Central memory CD8-positive, alpha-beta T cell (primary cell): ENCODE measurements around the gene DCDC2C.

Experiments used
- ATAC-seq: fragments of 150-1000 bp; cut with Tn5 transposase; replicated peaks from 2 replicates; pipeline ENCODE4 v1.10.0; 2022; ENCODE audit warnings: mild to moderate bottlenecking, moderate FRiP score, moderate number of reproducible peaks; ENCODE audit not compliant: poor library complexity, severe bottlenecking; ENCODE audit errors: extremely low read depth
- DNase-seq, 2 donors: peaks; one replicate each; pipeline ENCODE4 v3.0.0; 2021; ENCODE audit warnings: low spot score in 2 of 2
- H3K27ac Mint-ChIP-seq: one replicate; pipeline ENCODE4 v1.8.0; 2022; ENCODE audit warnings: low read depth, mild to moderate bottlenecking, moderate library complexity, mixed read lengths
- H3K27me3 Mint-ChIP-seq: one replicate; pipeline ENCODE4 v1.8.0; 2022; ENCODE audit warnings: mixed read lengths
- H3K36me3 Mint-ChIP-seq: one replicate; pipeline ENCODE4 v1.8.0; 2022; ENCODE audit warnings: mild to moderate bottlenecking, moderate library complexity, mixed read lengths; ENCODE audit not compliant: insufficient read depth
- H3K4me1 Mint-ChIP-seq: one replicate; pipeline ENCODE4 v1.8.0; 2022; ENCODE audit warnings: mixed read lengths
- H3K4me3 Mint-ChIP-seq: one replicate; pipeline ENCODE4 v1.8.0; 2022; ENCODE audit warnings: mild to moderate bottlenecking, moderate library complexity, mixed read lengths
- H3K9me3 Mint-ChIP-seq: one replicate; pipeline ENCODE4 v1.8.0; 2022; ENCODE audit warnings: mixed read lengths

The DCDC2C gene

DNA sequence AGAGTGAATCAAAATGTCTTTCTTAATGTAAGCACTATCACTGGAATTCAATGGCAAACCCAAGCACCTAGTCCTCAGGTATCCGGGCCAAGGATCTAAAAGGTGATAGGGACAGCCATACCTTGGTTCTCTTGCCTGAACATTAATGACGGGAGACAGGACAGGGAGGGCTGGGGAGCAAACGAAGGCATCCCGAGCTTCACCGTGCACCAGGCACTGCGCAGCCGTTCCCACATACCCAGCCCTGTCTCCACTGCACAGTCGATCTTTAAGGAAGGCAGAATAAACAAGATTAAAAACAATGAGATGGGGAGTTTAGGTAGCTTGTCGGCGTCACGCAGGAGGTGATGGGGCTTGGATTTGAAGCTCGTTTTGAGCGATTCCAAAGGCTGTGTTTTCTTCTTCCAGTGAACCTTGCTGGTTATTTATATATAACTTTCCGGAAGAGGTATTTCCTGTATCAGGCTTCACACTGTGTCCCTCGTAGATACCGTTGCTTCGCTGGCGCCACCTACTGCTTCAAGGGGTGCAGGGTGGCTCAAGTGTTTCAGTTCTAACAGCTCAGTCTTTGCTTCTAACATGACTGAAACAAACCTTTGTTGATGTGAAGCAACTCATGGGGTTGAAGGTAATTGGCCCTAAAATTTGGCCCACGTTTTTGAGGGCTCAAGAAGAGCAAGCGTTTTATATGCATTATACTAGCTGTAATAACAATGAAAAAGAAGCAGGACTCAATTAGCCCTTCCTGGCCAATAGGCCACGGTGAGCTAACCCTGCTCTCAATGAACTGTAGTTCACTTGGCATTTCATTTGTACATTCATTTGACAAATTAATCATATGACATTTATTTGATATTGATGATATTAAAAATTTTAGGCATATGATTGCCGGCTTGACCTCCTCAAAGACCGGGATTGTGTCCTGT is 77.4 kb downstream of the DCDC2C start:
- ATAC-seq (peak; percentile 49), DNase-seq (no peak)
- H3K36me3 Mint-ChIP-seq = peaks cover 1% of the 10 kb centered on the region
- peak overlapping the region; percentile 42 for H3K4me3 Mint-ChIP-seq
- peaks cover 36% of the 10 kb centered on the region for H3K27me3 Mint-ChIP-seq
- H3K27ac Mint-ChIP-seq = no peak overlapping the region
- peaks cover 18% of the 10 kb centered on the region for H3K9me3 Mint-ChIP-seq
- peaks cover 6% of the 10 kb centered on the region for H3K4me1 Mint-ChIP-seq

DNA sequence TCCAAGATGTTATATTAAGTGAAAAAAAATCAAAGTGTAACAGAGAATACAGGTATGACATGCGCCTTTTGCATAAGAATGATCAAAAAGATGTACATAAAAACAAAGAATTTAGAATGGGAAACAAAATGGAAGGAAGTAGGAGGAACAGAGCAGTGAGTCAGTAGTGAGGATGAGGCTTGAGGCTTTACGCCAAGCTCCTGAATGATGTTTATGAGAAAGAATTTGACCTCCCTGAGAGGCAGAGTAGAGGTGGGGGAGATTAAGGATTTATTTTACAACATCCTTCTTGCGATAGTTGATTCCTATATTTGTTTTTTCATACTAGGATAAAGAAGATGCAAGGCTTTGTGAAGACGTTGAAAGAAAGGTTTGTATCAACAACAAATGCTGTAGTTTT is 81.4 kb downstream of the DCDC2C start:
- Mint-ChIP-seq H3K27me3 (peaks cover 6% of the 10 kb centered on the region), H3K9me3 (no peaks in the 10 kb centered on the region), H3K27ac (no peak overlapping the region), H3K4me1 (peaks cover 6% of the 10 kb centered on the region), H3K4me3 (no peak overlapping the region), H3K36me3 (no peaks in the 10 kb centered on the region)
- no peak for ATAC-seq
- DNase-seq = no peak

DNA sequence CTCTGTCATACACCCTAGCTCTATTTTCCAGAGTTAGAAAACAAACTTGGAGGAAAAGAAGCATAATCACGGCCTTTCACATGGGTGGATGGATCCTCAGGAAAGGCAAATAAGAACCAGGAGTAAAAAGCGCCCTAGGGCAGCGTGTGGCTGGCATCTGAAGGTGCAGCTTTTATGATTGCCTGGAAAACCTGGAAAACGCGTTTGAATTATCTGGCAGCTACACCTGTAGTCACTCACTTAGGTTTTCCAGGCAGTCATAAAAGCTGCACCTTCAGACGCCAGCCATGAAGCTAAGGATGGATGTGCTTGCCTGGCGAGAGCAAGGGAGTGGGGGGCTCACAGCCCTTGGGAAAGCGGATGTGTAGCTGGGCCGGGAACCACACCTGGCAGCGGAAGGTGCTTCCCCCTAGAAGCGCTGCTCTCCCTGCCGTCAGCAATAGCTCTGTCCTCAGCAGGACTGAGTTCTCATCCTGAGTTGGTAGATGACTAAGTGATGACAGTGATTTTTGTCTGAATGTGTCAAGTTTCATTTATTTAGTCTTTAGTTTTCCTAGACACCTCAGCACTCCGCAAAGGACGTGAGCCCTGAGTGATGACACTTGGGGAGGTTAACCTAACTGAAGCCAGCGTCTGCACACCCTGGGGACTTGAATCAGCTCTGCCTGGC is 82.0 kb downstream of the DCDC2C start:
- DNase-seq = no peak
- H3K27me3 Mint-ChIP-seq = peaks cover under 1% of the 10 kb centered on the region
- H3K27ac Mint-ChIP-seq = no peak overlapping the region
- no peaks in the 10 kb centered on the region for H3K9me3 Mint-ChIP-seq
- peaks cover 5% of the 10 kb centered on the region for H3K4me1 Mint-ChIP-seq
- H3K4me3 Mint-ChIP-seq = no peak overlapping the region
- no peak for ATAC-seq
- no peaks in the 10 kb centered on the region for H3K36me3 Mint-ChIP-seq

DNA sequence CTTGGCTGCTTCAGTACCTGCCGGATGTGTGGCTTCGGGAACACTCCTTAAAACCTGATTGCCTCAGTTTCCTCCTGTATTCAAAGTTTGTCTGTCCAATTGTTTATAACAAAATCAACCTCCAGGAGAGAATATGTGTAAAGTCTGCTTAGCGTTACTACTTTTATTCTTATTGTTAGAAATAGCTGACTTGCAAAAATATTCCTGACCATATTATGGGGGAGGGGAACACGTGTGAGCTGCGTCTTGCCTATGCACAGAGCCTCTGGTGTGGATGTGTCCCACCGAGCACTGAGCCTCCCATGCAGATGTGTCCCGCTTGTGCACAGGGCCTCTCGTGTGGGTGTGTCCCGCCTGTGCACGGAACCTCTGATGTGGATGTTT is 82.5 kb downstream of the DCDC2C start:
- Mint-ChIP-seq H3K9me3 (no peaks in the 10 kb centered on the region), H3K27ac (no peak overlapping the region), H3K4me1 (no peaks in the 10 kb centered on the region), H3K4me3 (no peak overlapping the region), H3K36me3 (no peaks in the 10 kb centered on the region), H3K27me3 (no peaks in the 10 kb centered on the region)
- DNase-seq = no peak
- ATAC-seq = no peak

DNA sequence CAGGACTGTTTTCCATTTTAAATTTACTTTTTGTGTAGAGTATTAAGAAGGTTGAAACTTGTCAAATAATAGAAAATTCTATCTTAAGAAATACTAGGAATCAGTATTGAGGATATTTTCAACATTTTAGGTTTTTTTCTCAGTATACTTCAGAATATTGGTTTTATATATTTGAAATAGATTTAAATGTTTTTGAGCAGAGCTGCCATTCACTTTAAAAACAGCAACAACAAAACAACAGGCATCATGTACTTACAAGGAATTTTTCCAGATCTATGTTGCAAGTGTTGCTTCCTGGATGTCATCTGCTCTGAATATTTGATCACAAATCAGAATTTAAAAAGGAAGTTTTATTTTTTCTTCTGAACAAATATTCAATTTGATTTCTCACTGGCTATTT is 84.4 kb downstream of the DCDC2C start:
- Mint-ChIP-seq H3K4me3 (no peak overlapping the region), H3K36me3 (no peaks in the 10 kb centered on the region), H3K27me3 (no peaks in the 10 kb centered on the region), H3K9me3 (no peaks in the 10 kb centered on the region), H3K4me1 (no peaks in the 10 kb centered on the region), H3K27ac (no peak overlapping the region)
- DNase-seq (no peak), ATAC-seq (no peak)

DNA sequence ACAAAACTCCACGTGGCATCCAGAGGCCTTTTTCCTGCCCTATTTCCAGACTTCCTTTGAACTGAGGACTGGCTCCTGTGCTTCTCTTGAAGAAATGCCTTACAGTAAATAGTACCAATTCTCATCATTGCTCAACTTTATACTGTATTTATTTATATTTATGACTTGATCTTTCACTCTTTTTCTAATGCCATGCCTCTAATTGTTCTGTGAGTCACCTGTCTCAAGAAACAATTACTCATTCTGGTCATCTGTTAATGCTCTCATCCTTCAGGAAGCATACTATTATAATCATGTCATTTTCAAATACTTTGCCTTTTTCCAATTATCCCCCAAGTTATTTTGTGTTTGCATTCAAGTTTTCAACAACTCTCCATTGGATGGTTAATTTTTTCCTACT is 85.9 kb downstream of the DCDC2C start:
- H3K27ac Mint-ChIP-seq = no peak overlapping the region
- no peaks in the 10 kb centered on the region for H3K36me3 Mint-ChIP-seq
- no peaks in the 10 kb centered on the region for H3K9me3 Mint-ChIP-seq
- ATAC-seq = no peak
- no peaks in the 10 kb centered on the region for H3K27me3 Mint-ChIP-seq
- DNase-seq = no peak
- H3K4me1 Mint-ChIP-seq = no peaks in the 10 kb centered on the region
- H3K4me3 Mint-ChIP-seq = no peak overlapping the region

DNA sequence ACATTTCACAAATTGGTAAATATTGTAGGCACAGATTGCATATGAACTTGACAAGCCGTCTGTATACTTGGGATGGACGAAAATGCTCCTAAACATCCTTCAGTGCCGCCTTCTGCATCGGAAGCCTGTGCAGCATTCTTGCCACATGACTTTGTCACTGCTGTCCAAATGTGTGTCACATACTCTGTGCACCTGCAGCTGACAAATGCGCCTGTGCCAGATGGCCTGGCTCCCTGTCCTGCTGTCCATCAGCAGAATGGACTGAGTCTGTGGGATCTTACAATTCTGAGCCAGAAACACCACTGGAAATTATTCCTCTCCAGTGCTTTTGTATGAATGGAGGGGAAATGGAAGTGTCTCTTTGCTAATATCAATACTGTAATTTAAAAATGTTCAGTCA is 89.9 kb downstream of the DCDC2C start:
- H3K36me3 Mint-ChIP-seq = no peaks in the 10 kb centered on the region
- H3K27me3 Mint-ChIP-seq = no peaks in the 10 kb centered on the region
- H3K27ac Mint-ChIP-seq = no peak overlapping the region
- H3K4me1 Mint-ChIP-seq = no peaks in the 10 kb centered on the region
- no peak for ATAC-seq
- no peak for DNase-seq
- no peak overlapping the region for H3K4me3 Mint-ChIP-seq
- H3K9me3 Mint-ChIP-seq = no peaks in the 10 kb centered on the region

DNA sequence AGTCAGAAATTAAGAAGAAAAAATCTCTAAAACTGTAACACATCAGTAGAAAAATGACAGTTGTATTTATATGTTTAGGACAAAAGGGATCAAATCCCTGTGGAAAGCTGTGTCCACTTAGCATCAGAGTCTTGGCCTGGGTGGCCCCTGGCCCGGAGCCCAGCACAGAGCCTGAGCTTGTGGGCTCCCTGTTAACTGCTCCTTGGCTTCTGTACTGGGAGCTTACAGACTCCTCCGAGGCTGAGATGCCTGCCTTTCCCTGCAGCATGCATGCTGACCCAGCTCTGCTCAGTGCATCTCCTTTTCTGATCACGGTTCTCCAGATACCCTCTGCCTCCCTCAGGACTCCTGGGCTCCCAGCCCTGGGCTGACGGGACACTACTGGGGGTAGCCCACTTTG is 98.1 kb downstream of the DCDC2C start:
- Mint-ChIP-seq H3K4me1 (no peaks in the 10 kb centered on the region), H3K27ac (no peak overlapping the region), H3K4me3 (no peak overlapping the region), H3K27me3 (peaks cover 15% of the 10 kb centered on the region), H3K36me3 (no peaks in the 10 kb centered on the region), H3K9me3 (peaks cover 13% of the 10 kb centered on the region)
- ATAC-seq = no peak
- no peak for DNase-seq

DNA sequence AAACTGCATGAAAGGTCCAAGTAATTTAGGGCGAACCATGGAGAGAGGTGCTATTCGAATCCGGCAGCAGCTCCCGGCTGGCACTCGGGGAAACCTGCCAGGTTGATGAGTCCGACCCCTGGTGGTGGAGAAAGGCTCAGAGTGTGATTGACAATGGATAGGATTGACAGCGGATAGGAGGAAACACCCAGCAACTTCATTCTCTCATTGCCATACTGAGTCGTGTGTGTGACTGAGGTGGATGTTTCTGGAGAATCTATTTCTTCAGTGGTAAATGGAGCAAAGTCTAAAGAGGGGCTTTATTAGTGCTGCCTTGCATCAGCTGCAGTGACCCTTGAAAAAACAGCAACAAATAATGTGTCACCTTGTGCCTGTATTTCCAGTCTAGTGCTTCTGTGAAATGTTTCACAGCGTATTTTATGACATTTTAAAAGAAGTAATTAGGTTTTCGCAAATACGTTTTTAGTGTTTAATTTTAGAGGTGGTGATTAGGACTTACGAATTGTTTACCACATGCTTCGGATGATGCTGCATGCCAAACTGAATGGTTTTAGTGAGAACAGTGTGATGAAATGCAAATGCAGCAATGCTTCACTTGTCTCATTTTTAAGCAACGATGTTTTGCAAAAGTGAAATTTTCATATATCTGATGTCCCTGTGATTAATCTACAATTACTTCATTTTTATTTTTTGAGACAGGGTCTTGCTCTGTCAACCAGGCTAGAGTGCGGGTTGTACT is 102.0 kb downstream of the DCDC2C start:
- no peaks in the 10 kb centered on the region for H3K36me3 Mint-ChIP-seq
- DNase-seq (no peak), ATAC-seq (no peak)
- peaks cover 15% of the 10 kb centered on the region for H3K27me3 Mint-ChIP-seq
- H3K4me3 Mint-ChIP-seq = no peak overlapping the region
- no peaks in the 10 kb centered on the region for H3K4me1 Mint-ChIP-seq
- H3K27ac Mint-ChIP-seq = no peak overlapping the region
- H3K9me3 Mint-ChIP-seq = peaks cover 7% of the 10 kb centered on the region

DNA sequence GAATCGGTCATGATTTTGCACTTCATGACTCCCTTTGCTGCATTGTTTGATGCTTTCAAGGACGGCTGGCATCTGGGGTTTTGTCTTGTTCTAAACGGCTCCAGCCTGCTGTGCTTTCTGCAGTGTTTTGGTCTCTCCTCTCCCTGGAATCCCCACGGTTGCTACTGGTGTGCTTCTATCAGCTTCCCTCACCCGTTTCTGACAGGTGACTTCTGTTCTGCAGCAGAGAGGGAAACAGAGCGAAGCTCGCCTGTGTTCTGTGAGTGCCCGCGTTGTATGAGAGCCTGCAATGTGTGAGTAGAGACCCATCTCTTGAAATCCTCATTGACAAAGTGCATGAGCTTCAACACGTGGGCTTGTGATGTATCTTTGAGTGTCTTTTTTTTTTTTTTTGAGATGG is 102.8 kb downstream of the DCDC2C start:
- no peak for ATAC-seq
- no peak for DNase-seq
- Mint-ChIP-seq H3K4me3 (no peak overlapping the region), H3K9me3 (peaks cover 13% of the 10 kb centered on the region), H3K27me3 (peaks cover 15% of the 10 kb centered on the region), H3K36me3 (no peaks in the 10 kb centered on the region), H3K27ac (no peak overlapping the region), H3K4me1 (no peaks in the 10 kb centered on the region)

DNA sequence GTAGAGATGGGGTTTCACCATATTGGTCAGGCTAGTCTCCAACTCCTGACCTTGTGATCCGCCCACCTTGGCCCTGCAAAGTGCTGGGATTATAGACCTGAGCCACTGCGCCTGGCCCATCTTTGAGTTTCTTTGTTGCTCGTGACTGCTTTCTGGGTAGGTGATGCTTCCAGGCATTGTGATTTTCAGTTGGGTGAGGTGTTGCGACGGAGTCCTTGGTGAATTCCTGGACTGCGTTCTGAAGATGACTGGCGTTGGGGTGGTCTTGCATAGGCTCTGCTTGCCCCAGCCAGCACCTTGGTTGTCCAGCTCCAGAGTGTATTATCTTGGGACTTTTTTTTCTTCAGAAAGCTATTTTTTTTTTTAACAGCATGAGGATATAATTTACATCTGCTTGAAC is 103.4 kb downstream of the DCDC2C start:
- Mint-ChIP-seq H3K4me3 (no peak overlapping the region), H3K9me3 (peaks cover 17% of the 10 kb centered on the region), H3K36me3 (no peaks in the 10 kb centered on the region), H3K27ac (no peak overlapping the region), H3K4me1 (no peaks in the 10 kb centered on the region), H3K27me3 (peaks cover 15% of the 10 kb centered on the region)
- ATAC-seq = no peak
- DNase-seq = no peak

DNA sequence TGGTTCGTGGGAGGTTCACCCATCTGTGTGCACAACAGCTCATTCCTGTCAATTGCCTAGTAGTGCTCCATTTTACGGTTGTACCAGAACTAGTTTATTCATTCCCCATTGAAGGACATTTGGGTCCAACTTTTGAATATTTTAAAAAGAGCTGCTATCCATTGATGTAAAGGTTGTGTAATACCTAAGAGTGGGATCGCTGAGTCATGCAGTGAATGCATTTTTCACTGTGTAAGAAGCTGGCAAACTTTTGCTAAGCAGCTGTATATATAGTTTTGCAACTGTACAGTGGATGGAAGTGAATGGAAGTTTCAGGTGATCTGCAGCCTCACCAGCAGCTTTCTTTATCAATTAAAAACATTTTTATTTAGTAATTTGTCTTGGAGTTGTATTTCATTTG is 104.5 kb downstream of the DCDC2C start:
- H3K27me3 Mint-ChIP-seq = peaks cover 15% of the 10 kb centered on the region
- ATAC-seq = no peak
- H3K9me3 Mint-ChIP-seq = peaks cover 17% of the 10 kb centered on the region
- H3K36me3 Mint-ChIP-seq = no peaks in the 10 kb centered on the region
- H3K27ac Mint-ChIP-seq = no peak overlapping the region
- DNase-seq = no peak
- H3K4me1 Mint-ChIP-seq = no peaks in the 10 kb centered on the region
- H3K4me3 Mint-ChIP-seq = no peak overlapping the region
